ENCODE results near the gene TVP23A.

DNA sequence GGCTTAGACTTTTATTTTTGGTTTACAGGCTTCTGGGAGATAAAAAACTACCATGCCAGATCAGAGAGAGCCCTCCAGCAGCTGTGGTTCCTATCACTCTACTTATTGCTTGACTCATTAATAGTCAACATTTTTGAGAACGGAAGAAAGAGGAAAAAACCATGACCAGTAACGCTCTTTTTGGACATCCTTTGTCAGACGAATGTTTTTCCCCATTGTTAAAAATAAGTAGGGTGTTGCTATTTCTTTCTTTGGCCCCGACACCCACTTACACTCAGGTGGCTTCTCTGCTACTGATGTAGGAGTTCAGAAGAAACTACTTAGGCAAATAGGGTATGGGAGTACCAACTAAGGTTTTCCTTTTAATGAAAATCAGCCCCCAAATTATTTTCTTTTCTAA, 27.5 kb downstream of the TVP23A start:
- TF ChIP-seq EZH2 (optimal IDR thresholded peaks at IDR 0.05; ENCODE audit: low read depth, low read length), result no peak
- TF ChIP-seq, protein P1, sequence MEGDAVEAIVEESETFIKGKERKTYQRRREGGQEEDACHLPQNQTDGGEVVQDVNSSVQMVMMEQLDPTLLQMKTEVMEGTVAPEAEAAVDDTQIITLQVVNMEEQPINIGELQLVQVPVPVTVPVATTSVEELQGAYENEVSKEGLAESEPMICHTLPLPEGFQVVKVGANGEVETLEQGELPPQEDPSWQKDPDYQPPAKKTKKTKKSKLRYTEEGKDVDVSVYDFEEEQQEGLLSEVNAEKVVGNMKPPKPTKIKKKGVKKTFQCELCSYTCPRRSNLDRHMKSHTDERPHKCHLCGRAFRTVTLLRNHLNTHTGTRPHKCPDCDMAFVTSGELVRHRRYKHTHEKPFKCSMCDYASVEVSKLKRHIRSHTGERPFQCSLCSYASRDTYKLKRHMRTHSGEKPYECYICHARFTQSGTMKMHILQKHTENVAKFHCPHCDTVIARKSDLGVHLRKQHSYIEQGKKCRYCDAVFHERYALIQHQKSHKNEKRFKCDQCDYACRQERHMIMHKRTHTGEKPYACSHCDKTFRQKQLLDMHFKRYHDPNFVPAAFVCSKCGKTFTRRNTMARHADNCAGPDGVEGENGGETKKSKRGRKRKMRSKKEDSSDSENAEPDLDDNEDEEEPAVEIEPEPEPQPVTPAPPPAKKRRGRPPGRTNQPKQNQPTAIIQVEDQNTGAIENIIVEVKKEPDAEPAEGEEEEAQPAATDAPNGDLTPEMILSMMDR (IDR thresholded peaks at IDR 0.05; ENCODE audit: low read length), result no peak
